ENCODE measurements around the gene TNFAIP1.

DNA sequence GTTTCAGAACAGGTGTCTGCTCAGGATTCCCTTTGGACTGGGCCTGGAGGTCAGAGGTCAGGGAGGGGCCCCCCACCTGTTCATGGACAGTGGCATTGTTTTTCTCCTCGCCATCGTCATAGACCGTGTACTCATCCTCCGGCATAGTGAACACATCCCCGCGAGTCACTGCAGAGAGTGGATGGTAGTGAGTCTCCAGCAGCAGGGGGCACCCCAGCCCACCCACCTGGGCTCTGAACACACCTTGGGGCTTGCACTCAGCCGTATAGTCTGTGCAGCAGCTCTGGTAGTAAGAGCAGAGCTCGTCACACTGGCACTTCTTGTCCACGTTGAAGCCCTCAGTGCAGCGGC, 34.1 kb downstream of the TNFAIP1 start:
- TF ChIP-seq CTCF (IDR thresholded peaks at IDR 0.05) (no peak), POLR2A (IDR thresholded peaks at IDR 0.05) (no peak)
